SU-DHL-6 (cell line): ENCODE measurements around the gene ZBTB11.

Source experiments
- H2AFZ ChIP-seq: fragments of 200-600 bp; sonication (generic); 2 replicates; pipeline ENCODE4 v1.6.1; 2014; ENCODE audit warnings: low read depth, mild to moderate bottlenecking, moderate library complexity, mixed read lengths, antibody characterized with exemption, low read length; ENCODE audit not compliant: severe bottlenecking
- H3F3A ChIP-seq: fragments of 200-600 bp; shearing (Covaris generic); 2 replicates; pipeline ENCODE4 v1.6.0; 2016; ENCODE audit warnings: antibody characterized with exemption, mild to moderate bottlenecking; ENCODE audit not compliant: insufficient read depth
- H3K27ac ChIP-seq: fragments of 200-600 bp; sonication (generic); 2 replicates; pipeline ENCODE4 v1.5.1; 2016; ENCODE audit warnings: low read depth, mild to moderate bottlenecking, low read length, moderate library complexity, mixed read lengths
- H3K27me3 ChIP-seq: fragments of 200-600 bp; sonication (generic), shearing (Covaris generic); 2 replicates; pipeline ENCODE4 v1.6.0; 2014; ENCODE audit warnings: mild to moderate bottlenecking, low read length
- H3K36me3 ChIP-seq: fragments of 200-600 bp; sonication (generic); 2 replicates; pipeline ENCODE4 v1.6.1; 2014; ENCODE audit warnings: mild to moderate bottlenecking, low read length, mixed read lengths
- H3K4me2 ChIP-seq: fragments of 300-600, 200-600 bp; shearing (Covaris generic), sonication (generic); 2 replicates; pipeline ENCODE4 v1.6.0; 2014; ENCODE audit warnings: low read length, low read depth, mild to moderate bottlenecking; ENCODE audit not compliant: poor library complexity, severe bottlenecking
- H3K4me3 ChIP-seq: fragments of 200-600 bp; sonication (generic); 2 replicates; pipeline ENCODE4 v1.5.1; 2014; ENCODE audit warnings: antibody characterized with exemption, low read length, mild to moderate bottlenecking, mixed read lengths; ENCODE audit not compliant: insufficient read depth, poor library complexity, severe bottlenecking
- H3K79me2 ChIP-seq: fragments of 200-600 bp; sonication (generic); 2 replicates; pipeline ENCODE4 v1.6.1; 2014; ENCODE audit warnings: mild to moderate bottlenecking, low read length, moderate library complexity; ENCODE audit not compliant: insufficient read depth
- H3K9ac ChIP-seq: fragments of 200-600 bp; sonication (generic); 2 replicates; pipeline ENCODE4 v1.7.0; 2014; ENCODE audit warnings: mild to moderate bottlenecking, low read length
- H3K9me2 ChIP-seq: fragments of 200-600 bp; sonication (generic); replicated peaks from 2 replicates; pipeline ENCODE4 v1.6.1; 2014; ENCODE audit warnings: low read length; ENCODE audit not compliant: insufficient read depth
- H3K9me3 ChIP-seq: fragments of 200-600 bp; sonication (generic); 2 replicates; pipeline ENCODE4 v1.6.1; 2014; ENCODE audit warnings: low read length, mixed read lengths; ENCODE audit not compliant: insufficient read depth
- H4K20me1 ChIP-seq: fragments of 200-600 bp; sonication (generic); 2 replicates; pipeline ENCODE4 v1.6.1; 2014; ENCODE audit warnings: low read depth, mild to moderate bottlenecking, antibody characterized with exemption, low read length, moderate library complexity, mixed read lengths
- EZH2phosphoT487 ChIP-seq: fragments of 200-600 bp; sonication (generic), shearing (Covaris generic); conservative IDR thresholded peaks from 2 replicates; pipeline ENCODE4 v1.6.1; 2018; ENCODE audit warnings: mild to moderate bottlenecking, antibody characterized with exemption, low read length, moderate library complexity, mixed read lengths
- TF ChIP-seq, protein P1 (sequence below): fragments of 200-600 bp; sonication (generic); IDR thresholded peaks from one replicate; pipeline ENCODE4 v1.5.1; 2017; ENCODE audit warnings: antibody characterized with exemption, mild to moderate bottlenecking, low read length, moderate library complexity; ENCODE audit not compliant: insufficient read depth, poor library complexity, severe bottlenecking

The ZBTB11 gene

DNA sequence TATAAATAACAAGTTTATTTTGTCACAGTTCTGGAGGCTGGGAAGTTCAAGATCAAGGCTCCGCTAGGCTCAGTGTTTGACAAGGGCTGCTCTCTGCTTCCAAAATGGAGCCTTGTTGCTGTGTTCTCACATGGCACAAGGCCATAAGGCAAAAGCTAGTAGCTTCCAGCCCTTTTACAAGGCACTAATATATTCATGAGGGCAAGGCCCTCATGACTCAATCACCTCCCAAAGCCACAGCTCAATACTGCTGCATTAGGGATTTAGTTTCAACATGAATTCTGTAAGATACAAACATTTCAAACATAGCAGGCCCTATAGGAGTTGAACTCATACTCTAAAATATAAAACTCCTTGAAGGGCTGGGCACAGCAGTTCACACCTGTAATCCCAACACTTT lies 30.2 kb downstream of the ZBTB11 start:
- Histone ChIP-seq H3K9ac (no peak overlapping the region), H3K9me2 (no peaks in the 10 kb centered on the region), H3K4me3 (no peak overlapping the region), H3K4me2 (no peak overlapping the region), H3K36me3 (peaks cover 20% of the 10 kb centered on the region), H3K79me2 (no peaks in the 10 kb centered on the region), H3K9me3 (no peaks in the 10 kb centered on the region), H3F3A (no peaks in the 10 kb centered on the region), H2AFZ (no peak overlapping the region), H4K20me1 (no peaks in the 10 kb centered on the region), H3K27me3 (no peaks in the 10 kb centered on the region), H3K27ac (no peak overlapping the region)
- TF ChIP-seq, protein P1, sequence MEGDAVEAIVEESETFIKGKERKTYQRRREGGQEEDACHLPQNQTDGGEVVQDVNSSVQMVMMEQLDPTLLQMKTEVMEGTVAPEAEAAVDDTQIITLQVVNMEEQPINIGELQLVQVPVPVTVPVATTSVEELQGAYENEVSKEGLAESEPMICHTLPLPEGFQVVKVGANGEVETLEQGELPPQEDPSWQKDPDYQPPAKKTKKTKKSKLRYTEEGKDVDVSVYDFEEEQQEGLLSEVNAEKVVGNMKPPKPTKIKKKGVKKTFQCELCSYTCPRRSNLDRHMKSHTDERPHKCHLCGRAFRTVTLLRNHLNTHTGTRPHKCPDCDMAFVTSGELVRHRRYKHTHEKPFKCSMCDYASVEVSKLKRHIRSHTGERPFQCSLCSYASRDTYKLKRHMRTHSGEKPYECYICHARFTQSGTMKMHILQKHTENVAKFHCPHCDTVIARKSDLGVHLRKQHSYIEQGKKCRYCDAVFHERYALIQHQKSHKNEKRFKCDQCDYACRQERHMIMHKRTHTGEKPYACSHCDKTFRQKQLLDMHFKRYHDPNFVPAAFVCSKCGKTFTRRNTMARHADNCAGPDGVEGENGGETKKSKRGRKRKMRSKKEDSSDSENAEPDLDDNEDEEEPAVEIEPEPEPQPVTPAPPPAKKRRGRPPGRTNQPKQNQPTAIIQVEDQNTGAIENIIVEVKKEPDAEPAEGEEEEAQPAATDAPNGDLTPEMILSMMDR, result no peak
- no peak for TF ChIP-seq EZH2phosphoT487

- Histone ChIP-seq H3K36me3 (peaks cover 7% of the 10 kb centered on the region; the same call in 1 of the 2 replicates), H3K79me2 (no peaks in the 10 kb centered on the region), H4K20me1 (no peaks in the 10 kb centered on the region), H3K4me3 (no peak overlapping the region), H3K9me2 (no peaks in the 10 kb centered on the region), H3K9me3 (no peaks in the 10 kb centered on the region), H3K4me2 (no peak overlapping the region), H3K27ac (no peak overlapping the region), H3K27me3 (no peaks in the 10 kb centered on the region), H3F3A (no peaks in the 10 kb centered on the region), H2AFZ (no peak overlapping the region), H3K9ac (no peak overlapping the region)
- TF ChIP-seq, protein P1, result no peak
- no peak for TF ChIP-seq EZH2phosphoT487
Observed at GRCh38 chr3:101643861-101644613, 32.9 kb downstream of the ZBTB11 start.

DNA sequence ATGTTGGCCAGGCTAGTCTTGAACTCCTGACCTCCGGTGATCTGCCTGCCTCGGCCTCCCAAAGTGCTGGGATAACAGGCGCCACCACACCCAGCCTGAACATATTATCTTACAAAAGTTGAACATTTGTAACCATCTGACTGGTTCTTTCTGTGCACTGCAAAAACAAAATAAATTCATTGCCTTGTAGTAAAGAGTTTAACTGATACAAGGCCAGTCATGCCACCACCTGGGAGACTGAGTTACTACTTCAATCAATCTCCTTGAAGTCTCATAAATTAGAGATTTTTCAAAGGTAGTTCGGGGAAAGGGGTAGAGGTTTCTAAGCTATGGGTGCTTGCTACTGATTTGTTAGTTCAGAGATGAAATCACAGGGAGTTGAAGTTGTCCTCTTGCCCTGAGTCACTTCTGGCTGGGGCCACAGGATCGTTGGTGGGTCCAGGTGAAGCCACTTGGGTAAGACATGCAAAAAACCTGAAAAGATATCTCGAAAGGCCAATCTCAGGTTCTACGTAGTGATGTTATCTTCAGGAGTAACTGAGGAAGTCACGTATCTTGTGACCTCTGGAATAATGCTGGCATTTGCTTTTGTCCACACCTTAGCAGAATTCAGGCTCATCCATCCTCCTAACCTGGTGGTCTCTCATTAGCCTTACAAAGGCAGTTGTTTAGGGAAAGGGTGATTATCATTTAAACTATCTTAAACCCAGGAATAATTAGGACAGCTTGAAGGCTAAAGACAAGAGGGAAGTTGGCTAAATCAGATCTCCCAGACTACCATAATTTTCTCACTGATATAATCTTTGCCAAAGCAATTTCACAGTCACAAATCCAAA lies 33.7 kb downstream of the ZBTB11 start:
- Histone ChIP-seq H3K9me3 (no peaks in the 10 kb centered on the region), H3K27me3 (no peaks in the 10 kb centered on the region), H3K27ac (no peak overlapping the region), H3K4me2 (no peak overlapping the region), H4K20me1 (no peaks in the 10 kb centered on the region), H3K79me2 (no peaks in the 10 kb centered on the region), H2AFZ (no peak overlapping the region), H3K36me3 (peaks cover 2% of the 10 kb centered on the region; the same call in 1 of the 2 replicates), H3K9ac (no peak overlapping the region), H3F3A (no peaks in the 10 kb centered on the region), H3K9me2 (no peaks in the 10 kb centered on the region), H3K4me3 (no peak overlapping the region)
- no peak for TF ChIP-seq EZH2phosphoT487
- TF ChIP-seq, protein P1, result no peak
